Measurements from ENCODE around the gene EBF3. TPM values are rescaled to one million over a fixed set of nuclear protein-coding genes. Genes with fewer than 3 reads are reported as not detected.

Gene EBF3
- total RNA-seq, 1 experiment from 2014 or later, result not detected

- CTCF ChIA-PET, result no interaction called here
- Histone ChIP-seq H3K9me2 (ENCODE audit: insufficient read depth) (no peaks in the 10 kb centered on the region), H3K9me3 (ENCODE audit: insufficient read depth, low read depth) (no peaks in the 10 kb centered on the region), H3K4me1 (replicated peaks; ENCODE audit: insufficient read depth) (no peaks in the 10 kb centered on the region), H3K27me3 (ENCODE audit: insufficient read depth, low read depth) (peaks cover 37% of the 10 kb centered on the region), H2AFZ (no peak overlapping the region), H3K27ac (no peak overlapping the region), H3K36me3 (ENCODE audit: low read depth) (no peaks in the 10 kb centered on the region), H3K4me2 (no peak overlapping the region), H4K20me1 (ENCODE audit: insufficient read depth) (no peaks in the 10 kb centered on the region), H3K79me2 (ENCODE audit: low read depth) (no peaks in the 10 kb centered on the region), H3K4me3 (no peak overlapping the region), H3F3A (ENCODE audit: insufficient read depth, low read depth) (no peaks in the 10 kb centered on the region)
- POLR2A ChIA-PET (ENCODE audit: unreplicated experiment), result no interaction called here
- intact Hi-C loops (cut with micrococcal nuclease; ENCODE audit: unreplicated experiment), result no loop called here
- BruUV-seq (replicated peaks), result no TSS peak
- TF ChIP-seq EZH2 (IDR thresholded peaks at IDR 0.05; ENCODE audit: low read depth), result no peak
- TF ChIP-seq CTCF (conservative IDR thresholded peaks at IDR 0.05), result no peak
- no peak for DNase-seq
These were observed 77.8 kb downstream of the EBF3 start for GRCh38 chr10:129886263-129886662.

- Histone ChIP-seq H3F3A (ENCODE audit: insufficient read depth, low read depth) (no peaks in the 10 kb centered on the region), H3K4me1 (replicated peaks; ENCODE audit: insufficient read depth) (no peaks in the 10 kb centered on the region), H3K4me2 (no peak overlapping the region), H3K79me2 (ENCODE audit: low read depth) (no peaks in the 10 kb centered on the region), H2AFZ (no peak overlapping the region), H3K4me3 (no peak overlapping the region), H3K36me3 (ENCODE audit: low read depth) (no peaks in the 10 kb centered on the region), H3K27ac (no peak overlapping the region), H3K9me2 (ENCODE audit: insufficient read depth) (no peaks in the 10 kb centered on the region), H4K20me1 (ENCODE audit: insufficient read depth) (no peaks in the 10 kb centered on the region), H3K27me3 (ENCODE audit: insufficient read depth, low read depth) (peaks cover 37% of the 10 kb centered on the region), H3K9me3 (ENCODE audit: insufficient read depth, low read depth) (no peaks in the 10 kb centered on the region)
- no TSS peak for BruUV-seq (replicated peaks)
- ChIA-PET CTCF (no interaction called here), POLR2A (ENCODE audit: unreplicated experiment) (no interaction called here)
- intact Hi-C loops (cut with micrococcal nuclease; ENCODE audit: unreplicated experiment), result no loop called here
- no peak for TF ChIP-seq EZH2 (IDR thresholded peaks at IDR 0.05; ENCODE audit: low read depth)
- TF ChIP-seq CTCF (conservative IDR thresholded peaks at IDR 0.05), result no peak
- no peak for DNase-seq
These were observed 78.5 kb downstream of the EBF3 start for GRCh38 chr10:129885526-129885925.

GRCh38 chr10:129884398-129885078 lies 79.5 kb downstream of the EBF3 start:
- TF ChIP-seq EZH2 (IDR thresholded peaks at IDR 0.05; ENCODE audit: low read depth), result no peak
- no peak for TF ChIP-seq CTCF (conservative IDR thresholded peaks at IDR 0.05)
- H3K9me3 ChIP-seq (ENCODE audit: insufficient read depth, low read depth), result no peaks in the 10 kb centered on the region
- H3K9me2 ChIP-seq (ENCODE audit: insufficient read depth), result no peaks in the 10 kb centered on the region
- no peaks in the 10 kb centered on the region for H4K20me1 ChIP-seq (ENCODE audit: insufficient read depth)
- POLR2A ChIA-PET (ENCODE audit: unreplicated experiment), result no interaction called here
- no peak overlapping the region for H3K27ac ChIP-seq
- intact Hi-C loops (cut with micrococcal nuclease; ENCODE audit: unreplicated experiment), result no loop called here
- no peaks in the 10 kb centered on the region for H3K79me2 ChIP-seq (ENCODE audit: low read depth)
- no peaks in the 10 kb centered on the region for H3K4me1 ChIP-seq (replicated peaks; ENCODE audit: insufficient read depth)
- H2AFZ ChIP-seq, result no peak overlapping the region
- no peaks in the 10 kb centered on the region for H3F3A ChIP-seq (ENCODE audit: insufficient read depth, low read depth)
- H3K4me2 ChIP-seq, result no peak overlapping the region
- no peak overlapping the region for H3K4me3 ChIP-seq
- BruUV-seq (replicated peaks), result no TSS peak
- H3K27me3 ChIP-seq (ENCODE audit: insufficient read depth, low read depth), result peaks cover 33% of the 10 kb centered on the region
- CTCF ChIA-PET, result no interaction called here
- DNase-seq, result no peak
- no peaks in the 10 kb centered on the region for H3K36me3 ChIP-seq (ENCODE audit: low read depth)

All from PC-9 (cell line).